Suppressor macrophage (primary cell): Measurements from ENCODE around the gene PTPRD.

Source experiments
- DNase-seq, 4 experiments: peaks; one replicate each; pipeline ENCODE4 v3.0.0-alpha.2; 2020 to 2022

The PTPRD gene

GRCh38 chr9:9257999-9258498, 1354.8 kb downstream of the PTPRD start:
- DNase-seq, result no peak

- no peak for DNase-seq
Measured at GRCh38 chr9:9246726-9247125, 1366.1 kb downstream of the PTPRD start.

GRCh38 chr9:9231946-9232345, 1380.9 kb downstream of the PTPRD start:
- no peak for DNase-seq

DNA sequence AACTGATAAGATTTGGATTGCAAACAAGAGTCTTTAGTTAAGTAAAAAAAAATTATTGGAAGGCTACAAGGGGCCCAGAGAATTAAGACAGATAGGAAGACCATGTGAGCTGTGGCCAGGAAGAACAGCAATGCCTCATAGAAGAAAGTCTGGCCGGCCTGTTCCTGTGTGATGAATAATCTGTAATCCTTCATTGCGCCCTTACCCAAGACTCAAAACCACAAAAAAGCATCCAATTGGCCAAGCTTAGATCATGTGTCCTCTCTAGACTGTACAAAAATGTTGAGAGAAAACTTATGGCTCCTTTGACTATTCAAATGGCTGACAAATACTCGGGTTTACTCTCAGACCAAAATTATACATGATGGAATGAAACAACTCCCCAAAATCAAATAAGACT, 1383.5 kb downstream of the PTPRD start:
- DNase-seq, result no peak

DNA sequence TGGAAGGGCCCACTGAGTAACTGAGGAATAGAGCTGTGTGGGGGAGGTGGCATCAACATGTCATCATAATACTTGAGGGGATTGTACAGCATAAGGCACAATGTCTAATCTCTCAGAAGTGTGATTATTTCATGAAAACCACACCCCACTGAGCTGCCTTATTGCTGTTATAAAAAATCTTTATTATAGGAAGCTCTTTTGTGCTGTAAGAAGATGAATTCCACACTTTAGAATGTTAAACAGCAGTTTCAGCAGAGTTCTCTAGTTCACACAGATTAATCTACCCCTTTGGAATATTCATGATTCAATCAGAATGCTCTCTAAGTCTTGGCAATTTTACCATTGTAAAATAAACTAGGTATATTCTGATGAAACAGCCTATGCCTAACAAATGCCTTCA, 1389.6 kb downstream of the PTPRD start:
- no peak for DNase-seq

- DNase-seq, result no peak
Measured at GRCh38 chr9:9222730-9223129, 1390.1 kb downstream of the PTPRD start.

- no peak for DNase-seq
Measured at GRCh38 chr9:9216934-9217333, 1395.9 kb downstream of the PTPRD start.

- no peak for DNase-seq
Measured at GRCh38 chr9:9215050-9215449, 1397.8 kb downstream of the PTPRD start.

DNA sequence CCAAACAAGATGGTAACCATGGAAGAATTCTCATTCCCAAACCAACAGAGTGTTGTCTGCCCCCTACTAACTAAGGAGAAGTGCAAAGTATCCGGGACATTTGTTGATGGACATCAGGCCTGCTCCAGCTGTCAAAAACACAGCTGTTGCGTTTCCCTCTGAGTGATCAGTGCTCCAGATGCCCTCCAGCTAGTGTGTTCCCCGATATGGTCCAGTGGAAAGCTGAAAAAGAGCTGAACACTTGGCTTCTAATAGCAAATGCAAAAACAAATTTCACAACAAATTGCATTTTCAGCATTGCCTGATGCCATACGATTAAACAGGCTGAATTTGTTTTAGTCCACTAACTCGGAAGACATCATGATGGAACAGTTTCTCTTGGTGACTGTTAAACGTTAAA, 1398.7 kb downstream of the PTPRD start:
- DNase-seq, result no peak

DNA sequence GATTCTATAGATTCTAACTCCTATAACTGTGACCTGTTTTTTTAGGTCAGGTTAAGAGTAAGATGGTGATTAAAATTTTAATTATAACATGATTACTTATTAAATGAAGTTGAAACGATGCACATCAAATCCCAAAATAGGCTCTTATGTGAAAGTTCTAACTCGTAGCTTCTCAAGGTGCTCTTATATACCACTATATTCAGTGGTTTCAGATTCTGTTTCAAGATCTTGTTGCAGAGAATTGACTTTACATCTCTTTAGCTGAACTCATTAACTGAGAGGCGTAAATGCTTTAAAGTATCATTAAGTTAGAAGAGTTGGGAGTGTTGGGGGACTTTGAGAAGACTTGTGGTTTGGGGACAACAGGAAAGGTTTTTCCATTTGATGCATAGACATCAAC, 1399.8 kb downstream of the PTPRD start:
- no peak for DNase-seq

DNA sequence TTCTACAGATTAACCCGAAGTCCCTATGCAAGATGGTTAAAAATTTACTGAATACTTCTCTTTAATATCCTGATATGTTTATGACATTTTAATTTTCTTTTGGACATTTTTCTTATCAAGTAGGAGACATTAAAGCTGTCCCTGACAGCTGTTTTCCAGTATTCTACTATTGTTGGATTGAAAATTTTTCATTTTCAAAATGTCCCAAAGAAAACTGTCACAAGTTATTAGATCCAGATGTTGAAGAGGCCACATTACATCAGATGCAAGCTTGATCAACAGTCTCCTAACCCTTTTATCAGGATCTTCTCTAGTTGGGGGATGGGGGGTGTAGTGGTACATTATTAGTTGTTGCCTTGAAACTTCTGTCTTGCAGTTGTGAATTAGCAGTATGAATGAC, 1410.5 kb downstream of the PTPRD start:
- DNase-seq, result no peak

- DNase-seq, result no peak
Measured at GRCh38 chr9:9186086-9186485, 1426.7 kb downstream of the PTPRD start.

DNA sequence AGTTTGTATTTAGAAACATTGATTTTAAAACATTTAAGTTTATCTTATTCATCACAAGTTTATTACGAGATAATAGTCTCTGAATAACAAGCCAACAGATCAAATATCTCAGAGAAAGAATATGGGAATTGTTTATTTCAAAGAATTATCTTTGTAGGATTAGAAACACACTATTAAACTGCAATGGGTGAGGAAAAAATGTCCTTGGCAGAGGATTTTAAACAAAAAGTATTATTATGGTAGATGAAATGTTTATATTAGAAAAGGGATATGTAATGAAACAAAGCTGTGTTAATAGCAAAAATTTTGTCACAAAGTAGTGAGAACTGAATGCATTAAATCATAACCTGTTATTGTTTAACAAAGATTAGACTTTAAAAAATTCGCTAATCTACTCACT, 1430.4 kb downstream of the PTPRD start:
- no peak for DNase-seq

DNA sequence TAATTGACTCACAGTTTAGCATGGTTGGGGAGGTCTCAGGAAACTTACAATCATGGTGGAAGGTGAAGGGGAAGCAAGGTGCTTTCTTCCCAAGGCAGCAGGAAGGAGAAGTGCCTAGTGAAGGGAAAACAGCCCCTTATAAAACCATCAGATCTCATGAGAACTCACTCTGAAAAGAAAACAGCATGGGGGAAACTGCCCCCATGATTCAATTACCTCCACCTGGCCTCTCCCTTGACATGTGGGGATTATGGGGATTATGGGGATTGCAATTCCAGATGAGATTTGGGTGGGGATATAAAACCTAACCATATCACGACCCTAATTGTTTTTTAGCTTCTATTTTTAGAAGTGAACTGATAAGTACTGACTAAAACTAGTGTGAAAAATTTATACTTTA, 1435.7 kb downstream of the PTPRD start:
- no peak for DNase-seq

DNA sequence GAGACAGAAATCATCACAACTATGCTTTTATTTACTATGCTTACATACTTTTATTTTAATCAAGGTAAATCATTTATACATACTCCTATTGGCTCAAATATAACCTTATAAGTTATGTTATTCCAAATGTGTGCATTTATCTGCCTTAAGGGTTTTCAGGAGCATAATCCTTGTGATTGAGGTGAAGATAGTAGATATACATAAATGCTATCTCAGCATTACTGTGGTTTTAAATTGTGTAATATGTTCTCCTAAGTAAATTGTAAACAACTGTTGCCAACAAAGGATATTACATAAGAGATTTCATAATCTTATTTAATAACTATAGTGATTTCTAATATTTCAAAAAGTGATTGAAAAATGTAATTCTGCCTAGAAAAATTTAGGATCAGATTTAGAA, 1438.4 kb downstream of the PTPRD start:
- DNase-seq, result no peak

- no peak for DNase-seq
Measured at GRCh38 chr9:9173264-9173663, 1439.5 kb downstream of the PTPRD start.

DNA sequence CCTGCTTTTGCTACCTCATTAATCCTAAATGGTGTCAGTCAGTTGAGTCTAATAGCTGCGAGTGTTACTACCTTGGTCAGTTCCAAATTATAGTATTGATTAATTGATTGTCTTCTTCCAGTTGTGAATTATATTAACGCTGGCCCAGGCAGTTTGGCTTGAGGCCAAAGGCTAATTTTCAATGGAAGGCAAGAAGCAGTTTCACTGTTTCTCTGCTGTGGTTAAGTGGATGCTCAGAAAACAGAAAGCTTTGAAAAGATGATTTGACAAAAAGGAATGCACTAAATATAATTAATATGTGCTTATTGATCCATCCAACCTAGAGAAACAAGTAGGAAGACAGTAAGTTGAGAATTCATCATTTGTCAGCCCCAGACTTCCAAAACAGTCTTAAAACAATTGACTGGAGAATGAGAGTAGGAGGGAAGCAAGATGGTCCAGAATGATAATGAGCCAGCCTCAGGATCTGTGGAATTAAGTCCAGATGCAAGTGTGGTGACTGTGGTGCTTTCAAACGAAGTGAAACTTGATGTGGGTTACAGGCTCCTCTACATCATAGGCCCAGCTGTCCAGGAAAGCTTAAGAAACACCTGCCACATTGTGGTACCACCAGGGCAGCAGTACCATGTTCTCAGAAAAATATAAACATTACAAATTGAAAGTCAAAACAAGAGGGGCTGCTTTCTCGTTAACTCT, 1442.2 kb downstream of the PTPRD start:
- DNase-seq, result no peak

GRCh38 chr9:9142001-9142400, 1470.8 kb downstream of the PTPRD start:
- DNase-seq, result no peak

GRCh38 chr9:9133526-9133925, 1479.3 kb downstream of the PTPRD start:
- no peak for DNase-seq

GRCh38 chr9:9124616-9125015, 1488.2 kb downstream of the PTPRD start:
- DNase-seq, result no peak

- DNase-seq, result no peak
Measured at GRCh38 chr9:9122230-9122875, 1490.4 kb downstream of the PTPRD start.

DNA sequence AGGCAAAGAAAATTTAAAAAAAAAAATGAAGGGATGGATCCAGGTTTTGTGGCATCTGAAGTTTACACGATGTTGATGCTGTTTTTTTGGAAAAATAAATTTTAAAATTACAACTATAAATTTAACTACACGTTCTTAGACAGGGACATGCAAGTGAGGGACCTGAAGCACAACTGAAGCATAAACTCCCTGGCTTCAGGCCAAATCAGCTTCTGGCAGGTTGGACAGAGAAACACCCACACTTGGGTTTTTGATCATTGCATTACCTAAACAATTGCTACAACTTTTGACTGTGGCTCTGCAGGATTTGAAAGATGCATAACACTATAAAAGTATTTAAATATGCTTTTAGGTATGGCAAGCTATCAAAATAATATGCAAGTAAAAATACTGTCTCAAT, 1494.9 kb downstream of the PTPRD start:
- DNase-seq, result no peak

- no peak for DNase-seq
Measured at GRCh38 chr9:9112001-9112720, 1500.6 kb downstream of the PTPRD start.

DNA sequence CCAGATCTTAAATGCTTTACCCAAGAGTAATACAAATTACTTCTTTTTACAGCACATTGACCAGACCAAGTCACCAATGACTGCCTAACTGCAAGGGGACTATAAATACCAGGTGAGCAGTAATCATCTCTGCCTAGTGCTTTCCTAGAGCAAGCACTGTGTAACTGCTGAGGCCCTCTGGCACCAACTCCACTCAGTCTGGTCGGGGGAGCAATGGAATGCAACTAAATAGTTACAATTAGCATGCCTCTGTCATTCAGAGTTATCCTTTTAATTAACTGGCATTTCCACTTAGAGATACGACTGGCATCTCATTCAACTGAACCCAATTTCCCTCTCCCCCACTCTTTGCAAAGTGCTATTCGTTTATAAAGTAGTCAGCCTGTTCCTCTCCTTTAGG, 1504.2 kb downstream of the PTPRD start:
- DNase-seq, result no peak
